Fibroblast of lung (primary cell): ENCODE data around the gene PRKCH. TPM values are rescaled to one million over a fixed set of nuclear protein-coding genes. Genes with fewer than 3 reads are reported as not detected.

Source experiments
- DNase-seq, 2 donors: peaks; one replicate each; pipeline versions ENCODE4 v3.0.0 to v3.0.0-alpha.2; 2010; ENCODE audit warnings: low read depth in 2 of 2
- H2AFZ ChIP-seq: 2 replicates; pipeline ENCODE4 v1.5.1; 2012; ENCODE audit warnings: low read length, control low read depth, inconsistent platforms
- H3K27ac ChIP-seq: 2 replicates; pipeline ENCODE4 v1.5.1; 2011; ENCODE audit warnings: low read length, control low read depth; ENCODE audit not compliant: insufficient read depth
- H3K27me3 ChIP-seq: 2 replicates; pipeline ENCODE4 v1.5.1; 2011; ENCODE audit warnings: mild to moderate bottlenecking, low read length; ENCODE audit not compliant: control insufficient read depth, insufficient read depth
- H3K36me3 ChIP-seq: 2 replicates; pipeline ENCODE4 v1.5.1; 2011; ENCODE audit warnings: low read length; ENCODE audit not compliant: control insufficient read depth, insufficient read depth
- H3K4me1 ChIP-seq: 2 replicates; pipeline ENCODE4 v1.5.1; 2011; ENCODE audit warnings: low read length; ENCODE audit not compliant: control insufficient read depth, insufficient read depth; ENCODE audit errors: extremely low read depth
- H3K4me2 ChIP-seq: 2 replicates; pipeline ENCODE4 v1.5.1; 2011; ENCODE audit warnings: low read length, control low read depth; ENCODE audit not compliant: insufficient read depth; ENCODE audit errors: extremely low read depth
- H3K4me3 ChIP-seq, 4 experiments: fragments of 200-600 bp in 1 of 4; sonication (generic) in 1 of 4; replicated peaks in 1 of 4; 2 replicates each; pipeline ENCODE4 v1.5.1; 2011 to 2016; ENCODE audit warnings: low read length in 4 of 4, low read depth in 3 of 4, mild to moderate bottlenecking in 3 of 4, control low read depth in 2 of 4, inconsistent platforms in 1 of 4, mixed read lengths in 1 of 4; ENCODE audit not compliant: insufficient read depth in 1 of 4; ENCODE audit errors: control extremely low read depth in 1 of 4
- H3K79me2 ChIP-seq: 2 replicates; pipeline ENCODE4 v1.5.1; 2012; ENCODE audit warnings: mild to moderate bottlenecking, low read length, inconsistent platforms; ENCODE audit not compliant: control insufficient read depth, insufficient read depth
- H3K9ac ChIP-seq: 2 replicates; pipeline ENCODE4 v1.5.1; 2011; ENCODE audit warnings: mild to moderate bottlenecking, low read length, control low read depth; ENCODE audit not compliant: insufficient read depth
- H3K9me3 ChIP-seq: 2 replicates; pipeline ENCODE4 v1.5.1; 2012; ENCODE audit warnings: low read depth, low read length; ENCODE audit not compliant: control insufficient read depth, insufficient read depth
- H4K20me1 ChIP-seq: 2 replicates; pipeline ENCODE4 v1.5.1; 2011; ENCODE audit warnings: low read length; ENCODE audit not compliant: control insufficient read depth, insufficient read depth; ENCODE audit errors: extremely low read depth
- CTCF ChIP-seq, 2 donors: IDR thresholded peaks in 1 of 2; conservative IDR thresholded peaks in 1 of 2; 1 replicate in 1 of 2; 2 replicates in 1 of 2; pipeline ENCODE4 v1.5.1; 2011 to 2012; ENCODE audit warnings: low read length in 2 of 2, control low read depth in 1 of 2, inconsistent platforms in 1 of 2, low read depth in 1 of 2, mild to moderate bottlenecking in 1 of 2
- EZH2 ChIP-seq: IDR thresholded peaks from 2 replicates; pipeline ENCODE4 v1.5.1; 2012; ENCODE audit warnings: low read length, control low read depth, mild to moderate bottlenecking; ENCODE audit errors: missing control alignments
- polyA plus RNA-seq, 2 donors: library from polyadenylated mRNA; depleted of rRNA in 1 of 2; stranded (reverse) in 1 of 2; unstranded in 1 of 2; fragments of >200 nt; gene quantifications; 2 replicates each; pipeline ENCODE4 v1.2.1, GENCODE V29; 2011 to 2012; ENCODE audit warnings: missing spikeins in 1 of 2
- total RNA-seq: library from RNA; depleted of rRNA; stranded (reverse); fragments of >200 nt; gene quantifications from 2 replicates; pipeline ENCODE4 v1.2.1, GENCODE V29; 2014

Gene PRKCH
- total and polyA plus RNA-seq, 2 donors (not counting 1 experiment from before 2014, with no cell fraction given): 2.9 to 5.4 TPM

DNA sequence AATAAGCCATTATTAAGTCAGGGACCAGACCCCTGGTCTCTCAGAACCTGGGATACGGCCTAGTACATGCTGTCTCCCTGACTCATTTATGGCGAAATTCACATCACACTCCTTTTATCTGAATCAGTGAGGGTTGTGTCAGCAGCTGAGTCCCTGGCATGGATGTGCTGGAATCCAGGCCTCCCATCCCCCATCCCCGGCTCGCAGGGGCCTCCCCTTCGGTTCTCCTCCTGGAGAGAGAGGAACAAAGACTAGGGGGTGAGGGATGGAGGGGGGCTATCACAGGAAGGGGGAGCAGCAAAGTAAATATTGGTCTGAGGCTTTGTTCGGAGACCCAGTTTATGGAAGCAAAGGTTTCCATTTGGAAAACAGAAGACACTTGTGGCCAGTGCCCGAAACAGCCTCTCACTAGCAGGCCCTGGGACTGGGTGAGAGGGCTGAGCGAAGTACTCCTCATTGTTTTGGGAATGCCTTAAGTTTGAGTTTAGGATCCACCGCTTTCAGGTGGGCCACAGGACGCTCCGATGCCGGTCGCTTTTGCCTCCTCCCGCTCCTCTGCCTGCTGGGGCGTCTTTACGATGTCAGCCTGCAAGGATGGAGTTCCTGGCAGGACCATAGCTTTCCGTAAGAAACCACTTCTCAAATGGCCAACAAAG lies 145.0 kb downstream of the PRKCH start:
- H3K27ac ChIP-seq: peak overlapping the region; percentile 64
- no peak overlapping the region for H2AFZ ChIP-seq
- peaks cover 26% of the 10 kb centered on the region for H3K4me1 ChIP-seq
- TF ChIP-seq CTCF (conservative IDR thresholded peaks at IDR 0.05 in 1 of 2, IDR thresholded peaks at IDR 0.05 in 1 of 2; ENCODE audit: low read depth in 1 of 2, low read length in 2 of 2) (no peak), EZH2 (no peak)
- H3K9me3 ChIP-seq: no peaks in the 10 kb centered on the region
- H3K79me2 ChIP-seq: no peaks in the 10 kb centered on the region
- H3K4me2 ChIP-seq: no peak overlapping the region
- H4K20me1 ChIP-seq: no peaks in the 10 kb centered on the region
- no peaks in the 10 kb centered on the region for H3K36me3 ChIP-seq
- peak; percentile 95 to 99 for DNase-seq
- no peak overlapping the region for H3K9ac ChIP-seq
- H3K27me3 ChIP-seq: no peaks in the 10 kb centered on the region
- H3K4me3 ChIP-seq: no peak overlapping the region

DNA sequence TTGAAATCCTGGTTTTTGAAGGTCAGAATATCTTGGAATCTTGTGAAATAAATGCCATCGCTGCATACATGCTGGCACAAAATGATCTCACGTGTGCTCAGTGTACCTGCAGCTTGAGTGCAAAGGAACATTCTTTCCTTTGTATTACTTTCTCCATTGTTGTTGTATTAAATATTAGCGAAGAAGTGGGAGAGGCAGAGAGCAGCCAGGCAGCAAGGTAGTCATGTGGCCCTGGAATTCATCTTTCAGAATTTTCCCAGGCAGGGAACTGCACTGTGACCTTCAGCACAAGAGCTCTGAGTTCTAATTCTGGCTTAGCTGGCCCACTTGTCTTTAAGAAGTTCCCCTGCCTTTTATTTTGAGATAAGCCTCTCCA lies 145.5 kb downstream of the PRKCH start:
- Histone ChIP-seq H3K36me3 (no peaks in the 10 kb centered on the region), H3K27ac (no peak overlapping the region), H2AFZ (no peak overlapping the region), H4K20me1 (no peaks in the 10 kb centered on the region), H3K27me3 (no peaks in the 10 kb centered on the region), H3K79me2 (no peaks in the 10 kb centered on the region), H3K4me1 (peaks cover 29% of the 10 kb centered on the region), H3K4me2 (no peak overlapping the region), H3K9ac (no peak overlapping the region), H3K4me3 (no peak overlapping the region), H3K9me3 (no peaks in the 10 kb centered on the region)
- no peak for TF ChIP-seq CTCF (conservative IDR thresholded peaks at IDR 0.05 in 1 of 2, IDR thresholded peaks at IDR 0.05 in 1 of 2; ENCODE audit: low read depth in 1 of 2, low read length in 2 of 2)
- no peak for TF ChIP-seq EZH2
- no peak for DNase-seq

DNA sequence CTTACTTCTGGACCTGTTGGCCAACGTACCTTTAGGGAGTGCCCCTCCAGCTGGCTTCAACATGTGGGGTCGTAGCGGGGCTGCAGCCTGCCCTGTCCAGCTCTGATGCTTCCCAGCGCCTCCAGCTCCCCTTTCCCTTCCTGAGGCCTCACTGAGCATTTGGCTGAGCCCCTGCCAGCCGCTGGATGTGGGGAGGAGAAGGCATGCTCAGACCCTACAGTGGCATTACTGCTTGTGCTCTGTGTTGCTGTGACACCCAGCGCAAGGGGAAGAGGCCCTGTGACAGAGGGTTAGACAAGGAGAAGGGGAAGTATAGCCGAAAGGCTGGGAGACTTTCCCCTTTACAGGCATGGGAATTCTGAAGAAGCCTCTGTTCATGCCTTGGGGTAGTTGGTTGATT lies 145.9 kb downstream of the PRKCH start:
- H4K20me1 ChIP-seq: no peaks in the 10 kb centered on the region
- no peaks in the 10 kb centered on the region for H3K79me2 ChIP-seq
- no peaks in the 10 kb centered on the region for H3K27me3 ChIP-seq
- no peak overlapping the region for H3K4me3 ChIP-seq
- TF ChIP-seq CTCF (conservative IDR thresholded peaks at IDR 0.05 in 1 of 2, IDR thresholded peaks at IDR 0.05 in 1 of 2; ENCODE audit: low read depth in 1 of 2, low read length in 2 of 2): no peak
- no peak for TF ChIP-seq EZH2
- no peak for DNase-seq
- H3K4me2 ChIP-seq: no peak overlapping the region
- H3K9ac ChIP-seq: no peak overlapping the region
- peaks cover 28% of the 10 kb centered on the region for H3K4me1 ChIP-seq
- no peak overlapping the region for H3K27ac ChIP-seq
- no peak overlapping the region for H2AFZ ChIP-seq
- no peaks in the 10 kb centered on the region for H3K9me3 ChIP-seq
- no peaks in the 10 kb centered on the region for H3K36me3 ChIP-seq
